SK-N-DZ (cell line): ENCODE data around the gene SERTAD4. TPM values are rescaled to one million over a fixed set of nuclear protein-coding genes. Genes with fewer than 3 reads are reported as not detected.
"Not testable (repeated sequence)": the region's sequence is repeated elsewhere in the genome, so short reads cannot be mapped to it uniquely, and the experiment has no call there.

ENCODE experiments used
- DNase-seq: peaks from one replicate; pipeline ENCODE4 v3.0.0-alpha.2; 2015; ENCODE audit warnings: low spot score
- polyA plus RNA-seq, 2 experiments: library from polyadenylated mRNA; depleted of rRNA; stranded (reverse); fragments of >200 nt; gene quantifications; 2 replicates each; pipeline ENCODE4 v1.2.3, GENCODE V29; 2014

The SERTAD4 gene
- 8.2 and 9.4 TPM in 2 replicates for polyA plus RNA-seq (2014; cell fraction: cytosol; rRNA removed)
- 5.8 and 8.9 TPM in 2 replicates for polyA plus RNA-seq (2014; cell fraction: nucleus; rRNA removed)

DNA sequence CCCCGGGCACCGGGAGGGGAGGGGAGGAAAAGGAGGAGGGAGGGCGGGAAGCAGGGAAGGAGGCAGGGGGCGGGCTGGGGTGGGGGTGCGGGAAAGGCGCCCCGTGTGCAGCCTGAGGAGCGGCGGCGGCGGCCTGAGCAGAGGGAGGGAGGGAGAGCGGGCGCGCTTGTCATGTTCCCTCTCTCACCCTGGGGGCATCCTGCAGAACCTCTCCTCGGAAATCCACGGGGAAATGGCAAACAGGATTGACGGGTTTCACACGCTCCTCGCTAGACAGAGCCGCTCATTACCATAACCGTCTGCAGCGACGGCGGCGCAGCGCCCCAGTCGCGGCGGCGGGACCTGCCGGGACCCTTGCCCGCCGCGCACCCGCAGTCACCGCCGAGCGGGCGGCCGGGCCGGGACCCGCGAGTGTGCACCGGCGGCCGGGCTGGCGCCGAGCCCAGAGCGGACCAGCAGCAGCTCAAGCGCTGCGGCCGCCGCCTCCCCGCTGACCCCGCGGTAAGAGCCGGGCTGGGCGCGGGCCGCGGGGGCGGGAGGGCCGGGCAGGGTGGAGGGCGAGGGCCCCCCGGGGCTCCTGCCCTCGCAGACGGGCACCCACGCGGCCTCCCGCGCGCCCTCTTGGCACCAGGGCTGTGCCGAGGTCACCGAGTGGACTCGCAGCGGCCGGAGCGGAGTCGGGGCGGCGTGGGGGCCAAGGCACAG lies at the start of gene SERTAD4:
SERTAD4 (plus strand) TSS at position 286 of the 705 bp plus-strand sequence. CDS start 5,165 bp downstream, outside the sequence.
- DNase-seq: peak; percentile 80

DNA sequence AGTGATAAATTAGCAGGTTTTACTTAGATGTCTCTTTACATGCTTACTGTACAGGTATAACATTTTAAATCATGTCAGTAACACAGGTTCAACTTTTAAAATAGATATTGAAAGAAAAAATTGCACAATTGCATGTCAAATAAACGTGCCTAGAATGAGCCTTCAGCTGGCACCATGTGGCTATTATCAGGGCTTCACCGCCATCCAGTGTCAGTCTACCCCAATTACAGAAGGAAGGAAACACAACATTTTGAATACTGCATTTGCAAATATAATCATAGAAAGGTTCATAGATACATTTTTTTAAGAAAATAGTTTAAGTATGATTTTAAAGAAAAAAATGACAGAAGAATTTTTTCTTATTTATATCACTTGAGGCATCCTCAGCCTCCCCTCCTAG lies 47.5 kb upstream of the SERTAD4 start:
- no peak for DNase-seq

DNA sequence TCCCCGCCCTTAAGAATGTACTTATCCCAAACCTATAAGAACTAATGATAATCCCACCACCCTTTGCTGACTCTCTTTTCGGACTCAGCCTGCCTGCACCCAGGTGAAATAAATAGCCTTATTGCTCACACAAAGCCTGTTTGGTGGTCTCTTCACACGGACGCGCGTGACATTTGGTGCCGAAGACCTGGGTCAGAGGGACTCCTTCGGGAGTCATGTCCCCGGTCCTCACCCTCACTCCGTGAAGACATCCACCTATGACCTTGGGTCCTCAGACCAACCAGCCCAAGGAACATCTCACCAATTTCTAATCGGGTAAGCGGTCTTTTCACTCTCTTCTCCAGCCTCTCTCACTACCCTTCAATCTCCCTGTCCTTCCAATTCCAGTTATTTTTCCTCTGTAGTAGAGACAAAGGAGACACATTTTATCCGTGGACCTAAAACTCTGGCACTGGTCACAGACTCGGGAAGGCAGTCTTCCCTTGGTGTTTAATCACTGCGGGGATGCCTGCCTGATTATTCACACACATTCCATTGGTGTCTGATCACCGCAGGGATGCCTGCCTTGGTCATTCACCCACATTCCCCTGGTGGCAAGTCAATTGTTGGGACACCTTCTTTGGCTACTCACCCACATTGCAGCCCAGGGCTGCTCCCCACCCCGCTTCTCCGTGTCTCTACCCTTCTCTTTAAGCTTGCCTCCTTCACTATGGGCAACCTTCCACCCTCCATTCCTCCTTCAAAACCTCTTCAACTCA lies 44.6 kb upstream of the SERTAD4 start:
- not testable (repeated sequence) for DNase-seq

DNA sequence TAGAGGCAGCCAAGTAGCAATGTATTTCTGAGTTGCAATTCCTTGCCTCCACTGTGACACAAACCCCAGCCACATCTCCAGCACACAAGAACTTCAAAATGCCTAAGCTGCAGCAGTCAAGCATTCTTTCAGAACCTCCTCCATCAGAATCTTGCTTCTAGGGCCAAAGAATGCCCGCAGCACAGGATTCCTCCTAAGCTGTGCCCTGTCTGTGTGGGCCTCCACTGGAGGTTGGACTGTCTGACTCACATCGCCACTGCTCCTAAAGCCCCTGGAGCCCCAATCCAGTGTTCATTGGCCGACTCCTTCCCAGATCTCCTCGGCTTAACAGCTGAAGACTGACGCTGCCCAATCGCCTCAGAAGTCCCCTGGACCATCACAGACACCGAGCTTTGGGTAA lies 43.2 kb upstream of the SERTAD4 start:
- DNase-seq: no peak

DNA sequence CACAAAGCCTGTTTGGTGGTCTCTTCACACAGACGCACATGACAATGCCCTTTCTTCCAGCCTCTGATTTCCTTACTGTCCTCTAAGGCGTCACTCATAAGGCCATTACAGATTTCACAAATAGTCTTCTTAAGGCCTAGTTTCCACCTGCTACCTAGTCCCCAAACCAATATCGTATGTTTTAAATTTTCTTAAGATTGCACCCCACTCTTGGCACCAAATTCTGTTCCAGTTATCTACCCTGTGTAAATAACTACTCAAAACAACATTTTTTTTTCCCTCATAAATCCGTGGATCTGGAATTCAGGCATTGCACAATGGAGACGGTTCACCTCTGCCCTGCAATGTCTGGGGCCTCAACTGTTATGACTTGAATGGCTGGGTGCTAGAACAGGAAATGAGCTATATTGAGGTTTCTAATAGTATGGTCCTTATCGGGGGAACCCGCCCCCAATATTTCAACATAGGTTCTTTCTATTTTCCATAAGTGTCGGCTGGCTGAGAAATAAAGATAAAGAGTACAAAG lies 36.9 kb upstream of the SERTAD4 start:
- DNase-seq: no peak

DNA sequence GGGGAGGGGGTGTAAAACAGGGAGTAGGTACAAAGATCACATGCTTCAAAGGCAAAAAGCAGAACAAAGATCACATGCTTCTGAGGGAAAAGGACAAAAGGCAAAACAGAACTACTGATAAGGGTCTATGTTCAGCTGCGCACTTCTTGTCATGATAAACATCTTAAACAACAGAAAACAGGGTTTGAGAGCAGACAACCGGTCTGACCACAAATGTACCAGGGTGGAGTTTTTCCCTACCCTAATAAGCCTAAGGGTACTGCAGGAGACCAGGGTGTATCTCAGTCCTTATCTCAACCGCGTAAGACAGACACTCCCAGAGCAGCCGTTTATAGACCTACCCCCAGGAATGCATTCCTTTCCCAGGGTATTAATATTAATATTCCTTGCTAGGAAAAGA lies 36.3 kb upstream of the SERTAD4 start:
- not testable (repeated sequence) for DNase-seq

DNA sequence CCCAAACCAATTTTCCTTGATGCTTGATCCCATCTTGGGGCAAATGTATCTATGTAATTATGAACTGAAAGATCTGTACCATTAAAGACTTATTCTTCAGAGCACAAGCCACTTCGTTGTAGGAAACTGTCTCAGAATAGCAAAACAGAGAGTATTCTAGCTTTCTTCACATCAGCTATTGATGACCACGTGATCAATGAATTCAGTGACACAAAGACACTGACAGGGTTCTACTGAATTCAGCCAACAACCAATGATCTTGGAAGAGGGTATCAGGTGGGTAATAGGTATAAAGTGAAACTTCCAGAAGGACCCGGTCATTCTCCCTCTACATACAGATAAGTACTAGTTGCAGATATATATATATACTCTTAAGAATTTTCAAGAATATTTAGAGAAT lies 33.8 kb upstream of the SERTAD4 start:
- DNase-seq: no peak

DNA sequence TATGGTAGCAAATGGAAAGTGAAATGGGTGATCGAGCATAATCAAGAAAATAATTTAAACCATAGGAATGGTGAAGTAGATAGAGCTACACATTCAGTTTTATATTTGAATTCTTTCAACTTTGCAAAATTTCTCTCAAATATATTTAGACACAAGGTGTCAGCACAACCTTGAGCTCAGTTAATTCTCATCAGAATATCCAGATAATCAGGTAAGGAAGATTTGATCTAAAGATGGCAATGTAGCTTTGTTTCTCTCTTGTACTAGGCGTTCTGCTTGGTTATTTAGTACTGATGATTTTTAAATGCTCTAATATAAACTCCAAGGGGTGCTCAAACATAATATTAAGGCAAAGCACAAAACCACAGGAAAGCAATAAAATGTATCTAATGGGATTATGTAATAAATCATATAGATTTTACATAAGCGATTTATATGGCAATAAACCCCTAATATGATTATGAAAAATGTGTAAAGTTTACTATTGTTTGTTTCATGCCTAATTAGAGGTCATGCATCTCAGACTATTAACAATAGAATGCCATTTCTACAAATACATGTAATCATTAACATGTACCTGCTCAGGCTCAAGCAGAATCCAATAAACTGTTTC lies 32.4 kb upstream of the SERTAD4 start:
- DNase-seq: no peak

DNA sequence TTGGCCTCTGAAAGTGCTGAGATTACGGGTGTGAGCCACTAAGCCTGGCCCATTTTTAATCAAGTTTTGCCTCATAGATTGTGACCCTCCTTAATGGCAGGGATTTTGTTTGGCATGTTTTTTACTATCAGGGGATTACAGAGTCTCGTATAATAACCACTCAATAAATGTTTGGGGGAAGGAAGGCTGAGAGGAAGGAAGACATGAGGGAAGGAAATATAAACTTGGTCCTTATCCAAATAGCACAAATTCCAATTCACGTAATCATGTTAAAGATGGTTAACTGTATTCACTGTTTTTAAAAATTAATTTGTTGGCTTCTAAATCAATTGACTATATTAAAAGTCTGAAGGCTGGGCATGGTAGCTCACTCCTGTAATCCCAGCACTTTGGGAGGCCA lies 30.9 kb upstream of the SERTAD4 start:
- no peak for DNase-seq

DNA sequence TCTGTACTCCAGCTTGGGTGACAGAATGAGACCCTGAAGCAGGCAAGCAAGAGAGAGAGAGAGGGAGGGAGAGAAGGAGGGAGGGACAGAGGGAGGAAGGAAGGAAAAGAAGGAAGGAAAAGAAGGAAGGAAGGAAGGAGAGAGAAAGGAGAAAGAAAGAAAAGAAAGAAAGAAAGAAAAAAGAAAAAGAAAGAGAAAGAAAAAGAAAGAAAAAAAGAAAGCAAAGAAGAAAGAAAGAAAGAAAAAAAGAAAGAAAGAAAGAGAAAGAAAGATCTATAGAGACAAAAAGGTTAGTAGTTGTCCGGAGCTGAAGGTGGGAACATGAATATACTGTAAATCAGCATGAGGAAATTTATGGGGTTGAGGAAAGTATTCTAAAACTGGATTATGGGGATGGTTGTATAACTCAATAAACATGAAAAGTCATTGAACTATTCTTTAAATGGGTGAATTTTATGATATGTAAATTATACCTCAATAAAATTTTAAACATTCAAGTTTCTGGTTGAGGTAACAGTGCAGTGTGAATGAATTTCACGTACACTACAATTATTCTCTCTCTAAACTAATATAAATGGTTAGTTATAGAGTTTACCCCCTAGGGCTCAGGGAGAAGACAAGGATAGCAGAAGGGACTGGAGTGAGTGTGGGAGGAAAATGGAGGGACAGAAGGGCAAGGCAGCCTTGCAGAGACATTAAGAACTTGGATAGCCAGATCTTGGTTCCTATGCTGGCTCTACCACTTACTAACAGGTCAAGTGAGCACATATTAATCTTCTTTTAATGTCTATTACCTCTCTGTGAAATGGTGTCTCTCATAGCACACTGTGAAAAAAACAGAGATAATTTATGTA lies 24.8 kb upstream of the SERTAD4 start:
- DNase-seq: no peak

DNA sequence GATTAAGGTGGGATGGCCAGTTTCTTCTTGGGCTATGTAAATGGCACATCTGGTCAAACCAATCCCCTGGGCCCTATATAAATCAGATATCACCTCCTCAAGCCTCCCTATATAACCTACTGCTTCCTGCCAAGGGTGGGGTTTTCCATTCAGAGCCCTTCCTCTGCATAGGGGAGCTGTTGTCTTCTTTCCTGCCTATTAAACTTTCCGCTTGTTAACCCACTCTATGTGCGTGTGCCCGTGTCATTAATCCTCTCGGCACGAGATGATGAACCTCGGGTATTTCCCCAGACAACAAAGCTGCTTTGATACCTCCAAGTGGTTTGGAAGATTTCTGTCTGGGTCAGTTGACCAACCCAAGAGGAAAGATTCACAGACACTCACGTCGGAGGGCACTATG lies 19.3 kb upstream of the SERTAD4 start:
- no peak for DNase-seq

DNA sequence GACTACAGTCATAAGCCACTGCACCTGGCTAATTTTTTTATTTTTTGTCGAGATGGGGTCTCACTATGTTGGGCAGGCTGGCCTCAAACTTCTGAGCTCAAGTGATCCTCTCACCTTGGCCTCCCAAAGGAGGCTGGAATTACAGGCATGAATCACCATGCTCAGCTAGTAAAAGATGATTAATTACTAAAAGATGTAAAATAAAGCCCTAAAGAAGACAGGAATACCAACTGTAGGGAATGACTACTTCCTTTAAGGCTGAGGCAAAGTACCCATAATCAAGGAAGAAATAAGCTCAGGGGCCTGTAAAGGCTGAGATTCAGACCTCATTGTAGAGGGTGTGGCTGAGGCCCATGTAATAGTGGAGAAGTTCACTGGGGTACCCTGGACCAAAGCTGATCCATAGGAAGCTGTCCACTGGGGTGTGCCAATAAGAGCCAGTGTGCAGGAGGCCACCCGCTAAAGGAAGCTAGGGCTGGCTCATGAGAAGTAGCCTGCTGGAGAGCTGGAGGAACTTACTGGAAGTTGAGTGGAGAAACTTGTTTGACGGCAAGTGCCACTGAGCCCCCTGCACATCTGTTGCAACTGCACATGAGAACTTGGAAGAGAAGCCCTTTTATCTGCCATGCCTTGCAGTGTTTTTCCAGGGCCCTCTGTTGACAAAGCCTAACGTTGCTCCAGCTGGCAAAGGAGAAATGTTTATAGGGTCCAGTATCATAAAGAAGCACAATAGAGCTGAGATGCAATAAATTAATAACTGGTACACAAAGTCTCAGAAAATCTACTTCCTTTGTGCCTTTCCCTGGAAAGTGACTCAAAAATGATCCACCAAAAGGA lies 17.8 kb upstream of the SERTAD4 start:
- DNase-seq: no peak

DNA sequence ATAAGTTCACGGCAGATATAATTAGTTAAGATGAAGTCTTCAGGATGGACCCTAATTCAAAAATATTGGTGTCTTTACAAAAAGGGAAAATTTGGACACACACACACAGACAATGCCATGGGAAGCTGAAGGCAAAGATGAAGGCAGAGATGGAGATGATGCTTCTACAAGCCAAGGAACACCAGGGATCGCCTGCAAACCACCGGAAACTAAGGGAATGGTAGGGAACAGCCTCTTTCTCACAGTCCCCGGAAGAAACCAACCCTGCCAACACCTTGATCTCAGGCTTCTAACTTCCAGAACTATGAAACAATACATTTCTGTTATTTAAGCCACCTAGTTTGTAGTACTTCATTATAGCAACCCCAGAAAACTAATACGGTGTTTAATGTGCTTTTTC lies 15.1 kb upstream of the SERTAD4 start:
- no peak for DNase-seq

DNA sequence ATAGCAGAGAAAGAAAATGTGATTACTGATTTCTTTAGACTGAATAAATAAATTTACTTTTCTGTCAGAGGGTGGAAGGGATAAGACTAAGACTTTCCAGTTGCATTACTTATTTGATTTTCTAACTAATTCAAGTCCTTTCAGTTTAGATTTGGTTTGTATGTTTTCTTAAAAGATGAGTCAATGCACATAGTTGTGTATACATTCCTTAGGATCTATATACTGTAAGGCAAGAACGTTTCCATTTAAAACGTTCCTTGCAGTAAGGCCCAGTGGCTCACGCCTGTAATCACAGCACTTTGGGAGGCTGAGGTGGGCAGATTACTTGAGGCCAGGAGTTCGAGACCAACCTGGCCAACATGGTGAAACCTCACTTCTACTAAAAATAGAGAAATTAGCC lies 14.5 kb upstream of the SERTAD4 start:
- no peak for DNase-seq

DNA sequence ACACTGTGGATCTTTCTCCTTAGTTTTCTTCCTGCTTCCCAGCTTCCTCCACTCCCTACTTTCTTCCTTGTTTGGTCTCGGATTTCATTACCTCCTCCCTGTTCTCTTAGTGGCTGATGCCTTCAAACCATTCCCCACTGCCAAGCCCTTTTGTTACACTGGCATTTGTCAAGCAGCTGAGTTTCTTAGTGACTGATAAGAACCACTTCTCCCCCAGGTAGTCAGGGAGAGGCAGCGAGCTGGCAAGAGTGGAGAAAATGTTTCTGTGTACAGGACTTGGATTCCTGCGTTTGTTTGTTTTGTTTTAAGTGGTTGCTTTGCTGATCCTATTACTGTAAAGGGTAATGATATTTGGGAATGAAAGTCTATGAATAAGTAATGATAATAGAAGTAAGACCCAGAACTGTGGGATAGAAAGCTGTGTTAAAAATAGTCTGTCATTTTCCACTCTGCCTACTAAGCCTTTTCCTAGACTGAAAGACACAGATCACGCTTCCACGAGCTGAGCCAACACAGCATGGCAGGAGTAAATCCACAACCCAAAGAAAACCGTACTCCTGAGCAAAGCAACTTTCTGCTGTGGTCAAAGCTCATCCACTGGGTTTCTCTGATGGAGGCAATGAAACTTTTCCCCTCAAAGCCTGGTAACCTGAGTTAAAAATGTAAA lies 10.1 kb upstream of the SERTAD4 start:
- DNase-seq: peak; percentile 57

DNA sequence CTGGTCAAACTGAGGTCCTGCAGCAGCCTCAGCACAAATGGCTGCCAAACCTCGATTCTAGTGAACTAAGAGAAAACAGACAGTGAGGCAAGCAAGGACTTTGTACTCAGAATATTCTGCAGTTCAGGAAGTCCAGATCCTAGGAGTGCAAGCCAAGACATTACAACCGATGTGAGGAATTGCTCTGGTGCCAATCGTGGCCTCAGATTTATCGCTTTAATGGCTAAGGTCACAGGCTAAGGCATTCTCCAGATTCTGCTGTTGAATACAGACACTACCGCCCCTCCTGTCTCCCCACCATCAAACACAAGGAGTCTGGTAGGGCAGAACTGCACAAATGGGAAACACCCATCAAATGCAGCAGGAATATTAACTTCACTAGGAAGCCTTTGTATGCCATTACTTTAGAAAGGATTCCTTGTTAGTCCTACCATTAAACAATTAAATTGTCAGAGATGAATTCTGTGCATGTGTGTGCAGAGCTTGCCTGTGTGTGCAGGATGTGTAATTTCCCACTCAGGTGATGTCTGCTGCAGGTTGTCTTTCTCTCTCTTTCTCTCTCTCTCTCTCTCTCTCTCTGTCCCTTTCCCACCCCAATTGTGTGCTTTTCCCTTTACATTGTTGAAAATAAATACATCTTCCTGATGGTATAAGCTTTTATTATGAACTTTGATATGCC lies 9.2 kb upstream of the SERTAD4 start:
- DNase-seq: peak; percentile 21

DNA sequence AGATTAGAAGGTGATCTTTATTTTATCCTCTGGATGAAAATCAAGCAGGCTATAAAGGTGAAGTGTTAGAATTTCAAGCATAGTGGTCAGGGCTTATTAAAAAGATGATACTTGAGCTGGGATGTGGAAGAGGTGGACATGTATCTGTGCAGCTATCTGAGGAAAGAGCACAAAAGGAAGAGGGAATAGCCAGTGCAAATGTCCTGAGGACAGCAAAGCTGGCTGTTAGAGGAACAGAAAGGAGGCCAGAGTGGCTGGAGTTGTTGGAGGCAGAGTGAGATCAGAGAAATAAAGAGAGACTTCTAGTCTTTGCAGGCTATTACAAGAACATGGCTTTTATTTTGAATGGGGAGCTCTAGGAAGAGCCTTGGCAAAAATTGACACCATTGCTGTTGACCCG lies 4.4 kb upstream of the SERTAD4 start:
- DNase-seq: no peak

DNA sequence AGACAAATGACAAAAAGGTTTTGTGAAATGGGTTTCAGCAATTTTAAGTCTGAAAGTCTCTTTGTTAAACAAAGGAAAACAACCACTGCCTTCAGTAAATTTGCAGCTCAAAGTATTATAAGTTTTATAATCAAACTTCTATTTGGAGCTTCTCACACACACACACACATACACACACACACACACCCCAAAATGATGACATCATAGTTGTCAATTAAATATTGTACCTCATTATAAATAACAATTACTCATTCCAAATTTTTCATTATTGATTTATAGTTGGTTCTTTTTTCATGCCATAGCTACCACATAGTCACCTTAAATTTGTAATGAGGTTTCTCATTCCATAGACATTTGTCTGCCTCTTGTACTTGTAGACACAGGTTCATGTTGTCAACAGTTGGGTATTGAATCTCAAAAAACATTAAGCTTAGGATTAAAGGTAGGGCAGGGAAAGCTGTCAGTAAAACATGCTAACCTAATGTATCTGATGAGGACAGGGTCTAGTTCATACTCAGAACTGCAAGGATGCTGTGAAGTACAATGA lies 2.4 kb upstream of the SERTAD4 start:
- DNase-seq: no peak
